ENCODE results near the gene OIT3.

GRCh38 chr10:72886621-72887020, 6.9 kb upstream of the OIT3 start:
- TF ChIP-seq EP300 (IDR thresholded peaks at IDR 0.05; ENCODE audit: borderline replicate concordance in 1 of 2, low read depth in 2 of 2, low read length in 2 of 2) (no peak), JUN (IDR thresholded peaks at IDR 0.05; ENCODE audit: low read depth, low read length) (no peak), KDM4A (IDR thresholded peaks at IDR 0.05; ENCODE audit: low read depth, low read length, severe bottlenecking) (no peak), CHD1 (IDR thresholded peaks at IDR 0.05; ENCODE audit: low read depth, low read length) (no peak), CHD7 (IDR thresholded peaks at IDR 0.05; ENCODE audit: insufficient replicate concordance, low read length) (no peak), EZH2 (IDR thresholded peaks at IDR 0.05; ENCODE audit: low read depth, low read length, severe bottlenecking) (no peak), HDAC2 (IDR thresholded peaks at IDR 0.05; ENCODE audit: borderline replicate concordance in 1 of 2, low read depth in 2 of 2, low read length in 2 of 2) (no peak), MAX (IDR thresholded peaks at IDR 0.05) (no peak)
- TF ChIP-seq, protein P1, sequence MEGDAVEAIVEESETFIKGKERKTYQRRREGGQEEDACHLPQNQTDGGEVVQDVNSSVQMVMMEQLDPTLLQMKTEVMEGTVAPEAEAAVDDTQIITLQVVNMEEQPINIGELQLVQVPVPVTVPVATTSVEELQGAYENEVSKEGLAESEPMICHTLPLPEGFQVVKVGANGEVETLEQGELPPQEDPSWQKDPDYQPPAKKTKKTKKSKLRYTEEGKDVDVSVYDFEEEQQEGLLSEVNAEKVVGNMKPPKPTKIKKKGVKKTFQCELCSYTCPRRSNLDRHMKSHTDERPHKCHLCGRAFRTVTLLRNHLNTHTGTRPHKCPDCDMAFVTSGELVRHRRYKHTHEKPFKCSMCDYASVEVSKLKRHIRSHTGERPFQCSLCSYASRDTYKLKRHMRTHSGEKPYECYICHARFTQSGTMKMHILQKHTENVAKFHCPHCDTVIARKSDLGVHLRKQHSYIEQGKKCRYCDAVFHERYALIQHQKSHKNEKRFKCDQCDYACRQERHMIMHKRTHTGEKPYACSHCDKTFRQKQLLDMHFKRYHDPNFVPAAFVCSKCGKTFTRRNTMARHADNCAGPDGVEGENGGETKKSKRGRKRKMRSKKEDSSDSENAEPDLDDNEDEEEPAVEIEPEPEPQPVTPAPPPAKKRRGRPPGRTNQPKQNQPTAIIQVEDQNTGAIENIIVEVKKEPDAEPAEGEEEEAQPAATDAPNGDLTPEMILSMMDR (IDR thresholded peaks at IDR 0.05; ENCODE audit: control extremely low read depth in 1 of 3, insufficient read depth in 1 of 3, low read depth in 1 of 3, low read length in 3 of 3), result no peak

Data from H1 (cell line).